ENCODE results near the gene XAGE2.

DNA sequence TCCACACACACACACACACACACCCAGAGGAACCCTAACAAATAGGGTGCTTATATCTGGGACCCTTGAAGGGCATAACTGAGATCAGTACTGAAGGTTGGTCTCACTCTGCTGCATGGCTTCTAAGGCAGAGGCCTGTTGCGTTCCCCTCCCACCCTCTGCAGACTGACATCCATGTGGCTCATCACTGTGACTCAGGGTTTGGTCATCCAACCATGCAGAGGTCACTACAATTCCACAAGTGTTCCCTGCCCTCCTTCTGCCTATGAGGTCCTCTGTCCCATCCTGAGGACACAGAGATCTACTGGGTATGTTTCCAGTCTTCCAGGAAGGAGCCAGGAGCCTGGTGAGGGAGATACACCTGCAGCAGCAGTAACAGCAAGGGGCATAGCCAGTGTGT, 55.8 kb downstream of the XAGE2 start:
- TF ChIP-seq, protein P1, sequence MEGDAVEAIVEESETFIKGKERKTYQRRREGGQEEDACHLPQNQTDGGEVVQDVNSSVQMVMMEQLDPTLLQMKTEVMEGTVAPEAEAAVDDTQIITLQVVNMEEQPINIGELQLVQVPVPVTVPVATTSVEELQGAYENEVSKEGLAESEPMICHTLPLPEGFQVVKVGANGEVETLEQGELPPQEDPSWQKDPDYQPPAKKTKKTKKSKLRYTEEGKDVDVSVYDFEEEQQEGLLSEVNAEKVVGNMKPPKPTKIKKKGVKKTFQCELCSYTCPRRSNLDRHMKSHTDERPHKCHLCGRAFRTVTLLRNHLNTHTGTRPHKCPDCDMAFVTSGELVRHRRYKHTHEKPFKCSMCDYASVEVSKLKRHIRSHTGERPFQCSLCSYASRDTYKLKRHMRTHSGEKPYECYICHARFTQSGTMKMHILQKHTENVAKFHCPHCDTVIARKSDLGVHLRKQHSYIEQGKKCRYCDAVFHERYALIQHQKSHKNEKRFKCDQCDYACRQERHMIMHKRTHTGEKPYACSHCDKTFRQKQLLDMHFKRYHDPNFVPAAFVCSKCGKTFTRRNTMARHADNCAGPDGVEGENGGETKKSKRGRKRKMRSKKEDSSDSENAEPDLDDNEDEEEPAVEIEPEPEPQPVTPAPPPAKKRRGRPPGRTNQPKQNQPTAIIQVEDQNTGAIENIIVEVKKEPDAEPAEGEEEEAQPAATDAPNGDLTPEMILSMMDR (conservative IDR thresholded peaks at IDR 0.05; ENCODE audit: low read depth in 2 of 2) = no peak
- TF ChIP-seq EZH2phosphoT487 (IDR thresholded peaks at IDR 0.05; ENCODE audit: unreplicated experiment) (no peak), POLR2AphosphoS5 (IDR thresholded peaks at IDR 0.05; ENCODE audit: low read depth) (no peak), EZH2 (IDR thresholded peaks at IDR 0.05; ENCODE audit: low read depth, unreplicated experiment) (no peak), ZNF331 (CRISPR knock-in tag; IDR thresholded peaks at IDR 0.05; ENCODE audit: low read depth) (no peak), ZNF114 (CRISPR knock-in tag; IDR thresholded peaks at IDR 0.05) (no peak), CREB1 (CRISPR knock-in tag; IDR thresholded peaks at IDR 0.05; ENCODE audit: low read depth) (no peak), JUNB (IDR thresholded peaks at IDR 0.05; ENCODE audit: unreplicated experiment) (no peak)
- TF ChIP-seq, protein P2, sequence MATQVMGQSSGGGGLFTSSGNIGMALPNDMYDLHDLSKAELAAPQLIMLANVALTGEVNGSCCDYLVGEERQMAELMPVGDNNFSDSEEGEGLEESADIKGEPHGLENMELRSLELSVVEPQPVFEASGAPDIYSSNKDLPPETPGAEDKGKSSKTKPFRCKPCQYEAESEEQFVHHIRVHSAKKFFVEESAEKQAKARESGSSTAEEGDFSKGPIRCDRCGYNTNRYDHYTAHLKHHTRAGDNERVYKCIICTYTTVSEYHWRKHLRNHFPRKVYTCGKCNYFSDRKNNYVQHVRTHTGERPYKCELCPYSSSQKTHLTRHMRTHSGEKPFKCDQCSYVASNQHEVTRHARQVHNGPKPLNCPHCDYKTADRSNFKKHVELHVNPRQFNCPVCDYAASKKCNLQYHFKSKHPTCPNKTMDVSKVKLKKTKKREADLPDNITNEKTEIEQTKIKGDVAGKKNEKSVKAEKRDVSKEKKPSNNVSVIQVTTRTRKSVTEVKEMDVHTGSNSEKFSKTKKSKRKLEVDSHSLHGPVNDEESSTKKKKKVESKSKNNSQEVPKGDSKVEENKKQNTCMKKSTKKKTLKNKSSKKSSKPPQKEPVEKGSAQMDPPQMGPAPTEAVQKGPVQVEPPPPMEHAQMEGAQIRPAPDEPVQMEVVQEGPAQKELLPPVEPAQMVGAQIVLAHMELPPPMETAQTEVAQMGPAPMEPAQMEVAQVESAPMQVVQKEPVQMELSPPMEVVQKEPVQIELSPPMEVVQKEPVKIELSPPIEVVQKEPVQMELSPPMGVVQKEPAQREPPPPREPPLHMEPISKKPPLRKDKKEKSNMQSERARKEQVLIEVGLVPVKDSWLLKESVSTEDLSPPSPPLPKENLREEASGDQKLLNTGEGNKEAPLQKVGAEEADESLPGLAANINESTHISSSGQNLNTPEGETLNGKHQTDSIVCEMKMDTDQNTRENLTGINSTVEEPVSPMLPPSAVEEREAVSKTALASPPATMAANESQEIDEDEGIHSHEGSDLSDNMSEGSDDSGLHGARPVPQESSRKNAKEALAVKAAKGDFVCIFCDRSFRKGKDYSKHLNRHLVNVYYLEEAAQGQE (IDR thresholded peaks at IDR 0.05; ENCODE audit: unreplicated experiment) = no peak
